ENCODE measurements around the gene CNOT6.

The CNOT6 gene

DNA sequence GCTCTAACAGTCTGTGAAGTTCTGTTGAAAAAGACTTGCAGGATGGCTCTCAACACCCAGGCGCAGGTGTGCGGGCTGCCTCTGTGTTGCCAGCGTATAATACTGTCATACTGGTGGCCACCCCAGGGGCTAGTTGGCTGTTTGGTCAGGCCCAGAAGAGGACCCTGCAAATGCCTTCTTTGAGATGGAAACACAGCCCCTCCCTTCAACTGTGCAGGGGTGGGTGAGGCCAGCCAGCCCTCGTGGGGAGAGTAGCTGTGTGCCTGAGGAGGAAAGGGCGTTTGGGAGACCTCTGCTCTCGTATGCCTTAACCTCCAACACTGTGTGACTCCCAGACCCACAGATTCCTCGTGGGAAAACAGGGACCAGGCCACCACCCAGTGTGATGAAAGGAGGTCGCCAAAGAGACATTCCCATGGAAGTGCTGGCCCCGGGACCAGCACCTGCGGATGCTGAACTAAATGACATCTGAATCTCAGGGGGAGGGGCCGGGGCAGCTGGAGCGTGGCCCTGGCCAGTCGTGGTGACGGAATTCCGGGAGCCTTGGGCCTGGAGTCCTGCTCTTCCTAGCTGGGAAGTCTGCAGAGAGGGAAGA, 108.4 kb downstream of the CNOT6 start:
- TF ChIP-seq, protein P1, sequence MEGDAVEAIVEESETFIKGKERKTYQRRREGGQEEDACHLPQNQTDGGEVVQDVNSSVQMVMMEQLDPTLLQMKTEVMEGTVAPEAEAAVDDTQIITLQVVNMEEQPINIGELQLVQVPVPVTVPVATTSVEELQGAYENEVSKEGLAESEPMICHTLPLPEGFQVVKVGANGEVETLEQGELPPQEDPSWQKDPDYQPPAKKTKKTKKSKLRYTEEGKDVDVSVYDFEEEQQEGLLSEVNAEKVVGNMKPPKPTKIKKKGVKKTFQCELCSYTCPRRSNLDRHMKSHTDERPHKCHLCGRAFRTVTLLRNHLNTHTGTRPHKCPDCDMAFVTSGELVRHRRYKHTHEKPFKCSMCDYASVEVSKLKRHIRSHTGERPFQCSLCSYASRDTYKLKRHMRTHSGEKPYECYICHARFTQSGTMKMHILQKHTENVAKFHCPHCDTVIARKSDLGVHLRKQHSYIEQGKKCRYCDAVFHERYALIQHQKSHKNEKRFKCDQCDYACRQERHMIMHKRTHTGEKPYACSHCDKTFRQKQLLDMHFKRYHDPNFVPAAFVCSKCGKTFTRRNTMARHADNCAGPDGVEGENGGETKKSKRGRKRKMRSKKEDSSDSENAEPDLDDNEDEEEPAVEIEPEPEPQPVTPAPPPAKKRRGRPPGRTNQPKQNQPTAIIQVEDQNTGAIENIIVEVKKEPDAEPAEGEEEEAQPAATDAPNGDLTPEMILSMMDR (IDR thresholded peaks at IDR 0.05), result no peak
- H3K4me3 ChIP-seq, result no peak overlapping the region
- no peak for DNase-seq (ENCODE audit: low spot score)
- H3K27ac ChIP-seq, result no peak overlapping the region

DNA sequence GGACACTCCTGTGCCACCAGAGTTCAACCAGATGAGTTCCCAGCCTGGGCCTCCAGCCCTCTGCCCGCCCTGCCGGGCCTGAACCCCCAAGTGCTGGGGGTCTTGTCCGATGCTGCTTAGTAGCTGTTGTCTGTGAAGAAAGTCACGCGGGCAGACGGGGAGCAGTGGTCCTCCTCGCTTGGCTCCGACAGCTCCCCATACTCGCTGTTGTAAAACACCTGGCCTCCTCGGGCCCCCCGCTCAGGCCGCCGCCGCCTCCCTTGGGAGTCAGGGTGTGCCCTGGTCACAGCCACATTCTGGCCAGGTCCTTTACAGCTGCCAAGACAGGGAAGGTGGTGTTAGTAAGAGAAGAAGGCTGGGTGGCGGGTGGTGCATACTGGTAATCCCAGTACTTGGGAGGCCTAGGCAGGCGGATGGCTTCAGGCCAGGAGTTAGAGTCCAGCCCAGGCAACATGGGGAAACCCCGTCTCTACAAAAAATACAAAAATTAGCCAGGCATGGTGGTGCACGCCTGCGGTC, 109.0 kb downstream of the CNOT6 start:
- TF ChIP-seq, protein P1 (IDR thresholded peaks at IDR 0.05), result no peak
- no peak overlapping the region for H3K4me3 ChIP-seq
- H3K27ac ChIP-seq, result no peak overlapping the region
- DNase-seq (ENCODE audit: low spot score), result no peak

DNA sequence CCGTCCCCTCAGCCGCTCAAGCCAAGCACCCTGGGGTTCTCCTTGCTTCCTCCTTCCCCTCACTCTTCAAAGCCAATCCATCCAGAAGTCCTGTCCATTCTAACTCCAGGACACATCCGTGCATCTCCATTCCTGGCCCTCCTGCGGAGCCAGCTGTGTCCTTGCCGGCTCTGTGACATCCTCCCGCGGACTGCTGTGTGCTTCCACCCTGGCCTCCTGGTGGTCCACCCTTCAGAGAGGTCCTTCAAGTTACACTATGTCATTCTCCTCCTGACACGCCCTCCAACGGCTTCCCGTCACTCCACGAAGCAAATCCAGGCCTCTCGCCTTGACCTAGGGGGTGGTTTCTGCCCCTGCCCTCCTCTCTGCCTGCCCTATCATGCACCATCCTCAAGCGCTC, 110.1 kb downstream of the CNOT6 start:
- Histone ChIP-seq H3K27ac (no peak overlapping the region), H3K4me3 (no peak overlapping the region)
- TF ChIP-seq, protein P1 (IDR thresholded peaks at IDR 0.05), result no peak
- no peak for DNase-seq (ENCODE audit: low spot score)

DNA sequence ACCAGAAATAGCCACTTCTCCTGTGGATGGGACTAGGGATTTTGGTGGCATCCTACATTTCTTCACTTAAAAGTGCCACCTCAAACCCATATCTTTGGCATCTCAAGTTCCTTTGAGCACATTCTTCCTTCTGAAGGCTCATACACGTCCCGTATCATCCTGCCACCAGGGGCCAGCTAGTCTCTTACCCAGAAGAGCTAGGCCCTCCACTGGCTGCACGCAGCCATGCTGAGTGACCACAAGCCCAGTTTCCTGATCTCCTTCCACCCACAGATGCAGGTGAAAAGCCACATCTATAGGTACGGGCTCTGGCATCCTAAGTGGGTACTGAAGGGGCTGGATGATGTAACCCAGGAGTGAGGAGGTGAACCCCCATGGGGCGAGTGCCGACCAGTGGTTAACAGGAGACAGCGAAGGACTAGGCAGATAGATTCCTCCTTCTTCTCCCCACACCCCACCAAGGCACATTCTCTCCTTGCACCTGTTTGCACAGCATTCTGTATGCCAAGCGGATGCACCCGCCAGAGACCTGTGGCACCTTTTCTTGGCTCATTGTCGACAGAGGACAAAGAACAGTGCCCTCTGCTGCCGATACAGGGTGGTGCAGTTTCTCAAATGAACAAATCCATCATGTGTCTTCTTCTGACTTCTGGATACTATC, 111.5 kb downstream of the CNOT6 start:
- DNase-seq (ENCODE audit: low spot score), result no peak
- TF ChIP-seq, protein P1 (IDR thresholded peaks at IDR 0.05), result no peak
- Histone ChIP-seq H3K4me3 (no peak overlapping the region), H3K27ac (no peak overlapping the region)

DNA sequence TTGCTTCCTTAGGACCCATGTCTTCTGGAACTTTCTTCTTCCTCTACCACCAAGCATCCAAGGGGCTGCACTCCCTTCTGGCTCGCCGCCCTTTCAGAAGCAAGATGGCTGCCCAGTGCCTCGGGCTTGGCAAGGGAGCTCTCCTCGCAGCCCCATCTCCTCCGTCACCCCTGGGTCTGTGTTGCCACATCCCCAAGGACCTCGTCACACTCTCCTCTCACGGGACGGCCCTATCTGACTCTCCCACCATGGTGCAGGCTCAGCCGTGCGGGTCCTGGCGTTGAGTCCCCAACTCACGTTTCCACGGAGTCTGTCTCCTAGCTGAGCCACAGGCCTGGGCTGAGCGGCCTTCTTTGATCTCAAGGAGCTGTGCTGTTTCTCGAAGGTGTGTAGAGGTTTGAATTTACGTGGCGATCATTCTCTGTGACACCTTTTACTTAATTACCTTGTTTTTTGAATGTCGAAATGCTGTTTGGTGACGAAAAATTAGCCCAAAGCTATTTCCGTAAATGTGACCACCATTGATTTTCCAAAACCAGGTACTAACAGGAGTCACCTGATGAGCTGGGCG, 112.1 kb downstream of the CNOT6 start:
- Histone ChIP-seq H3K27ac (no peak overlapping the region), H3K4me3 (no peak overlapping the region)
- TF ChIP-seq, protein P1 (IDR thresholded peaks at IDR 0.05), result no peak
- no peak for DNase-seq (ENCODE audit: low spot score)

DNA sequence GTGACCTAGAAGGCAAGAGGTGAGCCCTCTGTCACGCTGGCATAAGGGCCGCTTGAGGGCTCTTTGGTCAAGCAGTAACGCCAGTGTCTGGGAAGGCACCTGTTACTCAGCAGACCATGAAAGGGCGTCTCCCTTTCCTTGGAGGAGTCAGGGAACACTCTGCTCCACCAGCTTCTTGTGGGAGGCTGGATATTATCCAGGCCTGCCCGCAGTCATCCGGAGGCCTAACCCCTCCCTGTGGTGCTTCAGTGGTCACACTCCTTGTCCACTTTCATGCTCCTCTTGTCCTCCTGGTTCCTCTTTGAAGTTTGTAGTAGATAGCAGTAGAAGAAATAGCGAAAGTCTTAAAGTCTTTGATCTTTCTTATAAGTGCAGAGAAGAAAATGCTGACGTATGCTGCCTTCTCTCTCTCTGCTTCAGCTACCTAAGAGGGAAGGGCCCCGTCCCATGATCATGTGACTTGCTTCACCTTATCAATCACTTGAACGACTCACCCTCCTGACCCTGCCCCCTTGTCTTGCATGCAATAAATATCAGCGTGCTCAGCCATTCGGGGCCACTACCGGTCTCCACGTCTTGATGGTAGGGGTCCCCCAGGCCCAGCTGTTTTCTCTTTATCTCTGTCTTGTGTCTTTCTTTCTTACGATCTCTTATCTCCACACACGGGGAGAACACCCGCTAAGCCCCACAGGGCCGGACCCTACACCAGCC, 113.8 kb downstream of the CNOT6 start:
- DNase-seq (ENCODE audit: low spot score), result no peak
- no peak overlapping the region for H3K27ac ChIP-seq
- TF ChIP-seq, protein P1 (IDR thresholded peaks at IDR 0.05), result no peak

More for the DNA sequence above, 113.8 kb downstream of the CNOT6 start:
- no peak overlapping the region for H3K4me3 ChIP-seq

Measured in coronary artery (tissue), 2 donors.